ENCODE results near the gene OSCP1.

The OSCP1 gene

GRCh38 chr1:36475910-36476604 lies 25.8 kb upstream of the OSCP1 start:
- no peaks in the 10 kb centered on the region for H3K4me1 ChIP-seq (ENCODE audit: control insufficient read depth in 5 of 5, insufficient read depth in 5 of 5, low read length in 5 of 5)
- no peak overlapping the region for H3K4me3 ChIP-seq (ENCODE audit: low read depth in 1 of 5, low read length in 5 of 5)
- peaks cover 0 to 12% (median 0%) of the 10 kb centered on the region in 5 donors for H3K36me3 ChIP-seq (ENCODE audit: control insufficient read depth in 5 of 5, insufficient read depth in 5 of 5, low read length in 5 of 5)
- H3K27me3 ChIP-seq (ENCODE audit: control insufficient read depth in 5 of 5, insufficient read depth in 4 of 5, low read length in 5 of 5): peaks cover 0 to 9% (median 3%) of the 10 kb centered on the region in 5 donors
- no peak overlapping the region for H3K9ac ChIP-seq (ENCODE audit: low read length in 5 of 5)
- no peak overlapping the region for H3K27ac ChIP-seq (ENCODE audit: low read depth, low read length)
- no peaks in the 10 kb centered on the region for H3K9me3 ChIP-seq (ENCODE audit: control insufficient read depth in 5 of 5, low read length in 5 of 5)

- Histone ChIP-seq H3K36me3 (ENCODE audit: control insufficient read depth in 5 of 5, insufficient read depth in 5 of 5, low read length in 5 of 5) (peaks cover 0 to 12% (median 0%) of the 10 kb centered on the region in 5 donors), H3K27me3 (ENCODE audit: control insufficient read depth in 5 of 5, insufficient read depth in 4 of 5, low read length in 5 of 5) (peaks cover 0 to 9% (median 3%) of the 10 kb centered on the region in 5 donors), H3K4me3 (ENCODE audit: low read depth in 1 of 5, low read length in 5 of 5) (no peak overlapping the region), H3K9me3 (ENCODE audit: control insufficient read depth in 5 of 5, low read length in 5 of 5) (no peaks in the 10 kb centered on the region), H3K27ac (ENCODE audit: low read depth, low read length) (no peak overlapping the region), H3K4me1 (ENCODE audit: control insufficient read depth in 5 of 5, insufficient read depth in 5 of 5, low read length in 5 of 5) (no peaks in the 10 kb centered on the region), H3K9ac (ENCODE audit: low read length in 5 of 5) (no peak overlapping the region)
These were observed 25.1 kb upstream of the OSCP1 start for GRCh38 chr1:36475341-36475740.

- H3K4me1 ChIP-seq (ENCODE audit: control insufficient read depth in 5 of 5, insufficient read depth in 5 of 5, low read length in 5 of 5): no peaks in the 10 kb centered on the region
- H3K27me3 ChIP-seq (ENCODE audit: control insufficient read depth in 5 of 5, insufficient read depth in 4 of 5, low read length in 5 of 5): peaks cover 0 to 2% (median 0%) of the 10 kb centered on the region in 5 donors
- no peak overlapping the region for H3K9ac ChIP-seq (ENCODE audit: low read length in 5 of 5)
- H3K4me3 ChIP-seq (ENCODE audit: low read depth in 1 of 5, low read length in 5 of 5): no peak overlapping the region
- no peak overlapping the region for H3K27ac ChIP-seq (ENCODE audit: low read depth, low read length)
- H3K36me3 ChIP-seq (ENCODE audit: control insufficient read depth in 5 of 5, insufficient read depth in 5 of 5, low read length in 5 of 5): peaks cover 0 to 10% (median 0%) of the 10 kb centered on the region in 5 donors
- H3K9me3 ChIP-seq (ENCODE audit: control insufficient read depth in 5 of 5, low read length in 5 of 5): no peaks in the 10 kb centered on the region
These were observed 22.4 kb upstream of the OSCP1 start for GRCh38 chr1:36472656-36473055.

- H3K27ac ChIP-seq (ENCODE audit: low read depth, low read length): no peak overlapping the region
- H3K9ac ChIP-seq (ENCODE audit: low read length in 5 of 5): no peak overlapping the region
- H3K9me3 ChIP-seq (ENCODE audit: control insufficient read depth in 5 of 5, low read length in 5 of 5): no peaks in the 10 kb centered on the region
- H3K4me3 ChIP-seq (ENCODE audit: low read depth in 1 of 5, low read length in 5 of 5): no peak overlapping the region
- H3K36me3 ChIP-seq (ENCODE audit: control insufficient read depth in 5 of 5, insufficient read depth in 5 of 5, low read length in 5 of 5): peaks cover 0 to 10% (median 0%) of the 10 kb centered on the region in 5 donors
- no peaks in the 10 kb centered on the region for H3K4me1 ChIP-seq (ENCODE audit: control insufficient read depth in 5 of 5, insufficient read depth in 5 of 5, low read length in 5 of 5)
- peaks cover 0 to 2% (median 0%) of the 10 kb centered on the region in 5 donors for H3K27me3 ChIP-seq (ENCODE audit: control insufficient read depth in 5 of 5, insufficient read depth in 4 of 5, low read length in 5 of 5)
These were observed 21.8 kb upstream of the OSCP1 start for GRCh38 chr1:36471830-36472641.

- peaks cover 0 to 2% (median 0%) of the 10 kb centered on the region in 5 donors for H3K27me3 ChIP-seq (ENCODE audit: control insufficient read depth in 5 of 5, insufficient read depth in 4 of 5, low read length in 5 of 5)
- H3K9me3 ChIP-seq (ENCODE audit: control insufficient read depth in 5 of 5, low read length in 5 of 5): no peaks in the 10 kb centered on the region
- peaks cover 0 to 8% (median 6%) of the 10 kb centered on the region in 5 donors for H3K4me1 ChIP-seq (ENCODE audit: control insufficient read depth in 5 of 5, insufficient read depth in 5 of 5, low read length in 5 of 5)
These were observed 18.9 kb upstream of the OSCP1 start for GRCh38 chr1:36469163-36469562.

GRCh38 chr1:36467700-36468455 lies 17.6 kb upstream of the OSCP1 start:
- Histone ChIP-seq H3K4me1 (ENCODE audit: control insufficient read depth in 5 of 5, insufficient read depth in 5 of 5, low read length in 5 of 5) (peaks cover 3 to 19% (median 16%) of the 10 kb centered on the region in 5 donors), H3K27ac (ENCODE audit: low read depth, low read length) (no peak overlapping the region), H3K27me3 (ENCODE audit: control insufficient read depth in 5 of 5, insufficient read depth in 4 of 5, low read length in 5 of 5) (no peaks in the 10 kb centered on the region), H3K9ac (ENCODE audit: low read length in 5 of 5) (no peak overlapping the region), H3K9me3 (ENCODE audit: control insufficient read depth in 5 of 5, low read length in 5 of 5) (no peaks in the 10 kb centered on the region), H3K36me3 (ENCODE audit: control insufficient read depth in 5 of 5, insufficient read depth in 5 of 5, low read length in 5 of 5) (no peaks in the 10 kb centered on the region), H3K4me3 (ENCODE audit: low read depth in 1 of 5, low read length in 5 of 5) (no peak overlapping the region)

More at GRCh38 chr1:36469163-36469562, 18.9 kb upstream of the OSCP1 start:
- Histone ChIP-seq H3K36me3 (ENCODE audit: control insufficient read depth in 5 of 5, insufficient read depth in 5 of 5, low read length in 5 of 5) (peaks cover 0 to 2% (median 0%) of the 10 kb centered on the region in 5 donors), H3K4me3 (ENCODE audit: low read depth in 1 of 5, low read length in 5 of 5) (no peak overlapping the region), H3K27ac (ENCODE audit: low read depth, low read length) (no peak overlapping the region), H3K9ac (ENCODE audit: low read length in 5 of 5) (no peak overlapping the region)

- Histone ChIP-seq H3K27ac (ENCODE audit: low read depth, low read length) (no peak overlapping the region), H3K9ac (ENCODE audit: low read length in 5 of 5) (no peak overlapping the region), H3K27me3 (ENCODE audit: control insufficient read depth in 5 of 5, insufficient read depth in 4 of 5, low read length in 5 of 5) (no peaks in the 10 kb centered on the region), H3K4me3 (ENCODE audit: low read depth in 1 of 5, low read length in 5 of 5) (no peak overlapping the region), H3K4me1 (ENCODE audit: control insufficient read depth in 5 of 5, insufficient read depth in 5 of 5, low read length in 5 of 5) (peaks cover 3 to 23% (median 16%) of the 10 kb centered on the region in 5 donors), H3K9me3 (ENCODE audit: control insufficient read depth in 5 of 5, low read length in 5 of 5) (no peaks in the 10 kb centered on the region), H3K36me3 (ENCODE audit: control insufficient read depth in 5 of 5, insufficient read depth in 5 of 5, low read length in 5 of 5) (peaks cover 0 to 5% (median 2%) of the 10 kb centered on the region in 5 donors)
These were observed 16.8 kb upstream of the OSCP1 start for GRCh38 chr1:36467027-36467410.

GRCh38 chr1:36466370-36467026 lies 16.2 kb upstream of the OSCP1 start:
- H3K27ac ChIP-seq (ENCODE audit: low read depth, low read length): no peak overlapping the region
- no peak overlapping the region for H3K9ac ChIP-seq (ENCODE audit: low read length in 5 of 5)
- H3K36me3 ChIP-seq (ENCODE audit: control insufficient read depth in 5 of 5, insufficient read depth in 5 of 5, low read length in 5 of 5): peaks cover 0 to 10% (median 8%) of the 10 kb centered on the region in 5 donors
- H3K4me3 ChIP-seq (ENCODE audit: low read depth in 1 of 5, low read length in 5 of 5): no peak overlapping the region
- peaks cover 3 to 25% (median 16%) of the 10 kb centered on the region in 5 donors for H3K4me1 ChIP-seq (ENCODE audit: control insufficient read depth in 5 of 5, insufficient read depth in 5 of 5, low read length in 5 of 5)
- H3K27me3 ChIP-seq (ENCODE audit: control insufficient read depth in 5 of 5, insufficient read depth in 4 of 5, low read length in 5 of 5): no peaks in the 10 kb centered on the region
- H3K9me3 ChIP-seq (ENCODE audit: control insufficient read depth in 5 of 5, low read length in 5 of 5): no peaks in the 10 kb centered on the region

- no peak overlapping the region for H3K9ac ChIP-seq (ENCODE audit: low read length in 5 of 5)
- no peak overlapping the region for H3K4me3 ChIP-seq (ENCODE audit: low read depth in 1 of 5, low read length in 5 of 5)
- H3K4me1 ChIP-seq (ENCODE audit: control insufficient read depth in 5 of 5, insufficient read depth in 5 of 5, low read length in 5 of 5): peaks cover 3 to 25% (median 16%) of the 10 kb centered on the region in 5 donors
- no peak overlapping the region for H3K27ac ChIP-seq (ENCODE audit: low read depth, low read length)
- peaks cover 0 to 16% (median 13%) of the 10 kb centered on the region in 5 donors for H3K36me3 ChIP-seq (ENCODE audit: control insufficient read depth in 5 of 5, insufficient read depth in 5 of 5, low read length in 5 of 5)
- no peaks in the 10 kb centered on the region for H3K27me3 ChIP-seq (ENCODE audit: control insufficient read depth in 5 of 5, insufficient read depth in 4 of 5, low read length in 5 of 5)
- H3K9me3 ChIP-seq (ENCODE audit: control insufficient read depth in 5 of 5, low read length in 5 of 5): no peaks in the 10 kb centered on the region
These were observed 15.6 kb upstream of the OSCP1 start for GRCh38 chr1:36465731-36466369.
